ENCODE data around the gene MSH4.

- TF ChIP-seq POLR2A (IDR thresholded peaks at IDR 0.05) (no peak), CTCF (IDR thresholded peaks at IDR 0.05) (no peak)
These were observed 4.6 kb upstream of the MSH4 start for GRCh38 chr1:75792091-75792490.
